ENCODE measurements around the gene NSD1.
"Not testable (repeated sequence)": the region's sequence is repeated elsewhere in the genome, so short reads cannot be mapped to it uniquely, and the experiment has no call there.

Gene NSD1

DNA sequence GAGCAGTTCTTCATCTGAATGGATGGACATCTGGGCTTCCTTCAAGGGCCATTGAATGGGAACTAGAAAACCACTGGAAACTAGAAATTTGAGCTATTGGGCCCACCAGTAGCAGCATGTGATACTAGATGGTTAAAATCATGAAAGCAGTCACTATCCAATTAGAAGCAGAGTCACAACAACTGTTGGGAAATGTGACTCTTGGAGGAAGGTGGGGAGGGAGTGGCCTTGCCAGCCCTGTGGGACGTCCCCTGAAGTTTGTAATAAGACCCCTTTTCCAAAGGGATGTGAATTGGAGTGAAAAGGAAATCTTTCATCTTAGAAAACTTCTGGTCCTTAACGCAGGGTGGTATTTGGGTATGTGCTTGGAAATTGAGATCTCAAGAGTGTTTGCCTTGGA lies 164.3 kb downstream of the NSD1 start:
- DNase-seq = no peak

DNA sequence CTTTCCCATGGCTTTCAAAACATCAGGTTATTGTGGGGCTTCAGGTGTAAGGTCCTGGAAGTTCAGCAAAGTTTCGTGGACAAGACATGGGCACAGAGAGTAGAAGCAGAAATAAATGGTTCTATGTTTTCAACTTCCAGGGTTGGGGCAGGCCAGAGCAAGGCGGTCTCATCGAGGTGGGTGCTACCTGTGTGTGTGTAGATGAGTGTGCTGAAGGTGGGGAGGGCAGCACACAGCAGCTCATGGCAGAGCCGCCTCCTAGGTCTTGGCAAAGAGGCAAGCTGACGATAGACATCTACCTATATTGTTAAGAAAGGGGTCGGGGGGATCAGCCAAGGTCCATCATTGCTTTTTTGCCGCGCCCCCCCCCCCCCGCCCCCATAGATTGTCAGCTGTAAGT lies 166.1 kb downstream of the NSD1 start:
- no peak for DNase-seq

DNA sequence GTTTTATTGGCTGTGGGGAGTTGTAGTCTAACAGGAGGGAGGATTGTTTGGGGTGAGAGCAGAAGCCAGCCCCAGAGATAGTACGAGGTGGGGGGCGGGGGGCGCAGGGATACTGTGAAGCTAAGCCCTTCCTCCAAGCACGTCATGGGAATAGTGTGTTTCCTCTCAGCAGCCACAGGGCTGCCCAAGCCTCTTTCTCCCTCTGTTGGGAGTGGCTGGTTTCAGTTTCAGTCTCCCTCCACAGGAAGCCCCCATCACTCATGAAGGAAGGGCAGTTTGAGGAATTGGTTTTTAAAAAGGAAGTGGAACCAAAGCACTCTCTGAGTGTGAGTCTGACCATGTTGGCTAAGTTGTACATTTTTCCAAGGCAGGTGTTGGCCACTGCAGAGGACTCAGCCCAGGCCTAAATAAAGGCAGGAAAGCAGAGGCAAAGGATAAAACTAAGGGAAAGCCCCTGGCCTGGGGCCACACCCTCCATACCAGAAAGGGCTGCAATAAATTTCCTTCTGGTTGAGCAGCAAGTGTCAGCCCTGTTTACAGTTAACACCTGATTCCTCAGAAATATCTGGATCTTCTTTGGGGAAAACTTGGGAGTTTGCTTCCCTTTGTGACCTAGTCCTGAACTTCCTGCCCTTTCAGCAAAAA lies 166.8 kb downstream of the NSD1 start:
- peak; percentile 82 for DNase-seq

DNA sequence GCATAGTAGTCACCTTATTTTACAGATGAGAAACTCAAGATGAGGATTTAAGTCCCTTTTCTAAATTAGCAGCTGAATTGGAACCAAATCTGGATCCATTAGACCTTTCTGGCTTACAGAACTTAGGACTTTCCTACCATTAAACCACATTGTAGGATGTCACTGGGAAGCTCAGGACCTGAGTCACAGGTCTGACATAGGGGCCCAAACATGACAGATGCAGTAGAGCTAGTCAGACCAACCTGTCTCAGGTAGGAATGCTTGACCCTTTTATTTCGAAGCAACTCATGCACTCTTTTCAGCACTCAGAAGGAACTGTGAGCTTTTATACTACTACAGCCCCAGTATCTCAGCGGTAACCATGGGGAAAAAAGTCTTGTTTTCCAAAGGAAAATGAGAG lies 167.4 kb downstream of the NSD1 start:
- DNase-seq = no peak

DNA sequence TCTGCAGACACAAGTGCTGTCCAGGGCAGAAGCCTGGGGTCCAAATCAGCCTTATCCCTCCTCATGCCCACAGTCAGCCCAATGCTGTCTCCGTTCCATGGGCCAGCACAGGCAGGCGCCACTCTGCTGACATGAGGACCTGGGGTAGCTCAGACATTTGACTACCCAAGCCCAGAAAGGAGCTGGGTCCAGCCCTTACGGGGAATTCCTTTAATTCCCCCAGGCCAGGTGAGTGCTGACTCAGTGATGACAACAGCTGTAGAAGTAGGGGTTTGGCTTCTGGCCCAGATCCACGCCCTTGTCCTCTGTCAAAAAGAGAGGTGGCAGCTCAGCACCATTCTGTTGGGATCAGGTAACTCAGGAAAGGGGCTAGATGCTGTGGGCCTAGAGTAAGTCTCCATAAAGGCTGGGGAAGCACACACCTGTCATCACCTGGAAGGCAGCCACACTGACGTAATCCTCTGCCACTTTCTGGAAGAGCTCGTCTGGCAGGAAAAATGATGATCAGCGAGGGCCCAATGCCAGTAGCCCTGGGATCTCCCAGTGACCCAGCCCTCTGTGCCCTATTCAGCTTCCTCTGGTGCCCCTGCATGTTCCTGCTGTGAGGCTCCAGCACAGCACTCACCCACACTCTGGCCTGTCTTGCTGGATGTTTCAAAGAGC lies 168.1 kb downstream of the NSD1 start:
- no peak for DNase-seq

DNA sequence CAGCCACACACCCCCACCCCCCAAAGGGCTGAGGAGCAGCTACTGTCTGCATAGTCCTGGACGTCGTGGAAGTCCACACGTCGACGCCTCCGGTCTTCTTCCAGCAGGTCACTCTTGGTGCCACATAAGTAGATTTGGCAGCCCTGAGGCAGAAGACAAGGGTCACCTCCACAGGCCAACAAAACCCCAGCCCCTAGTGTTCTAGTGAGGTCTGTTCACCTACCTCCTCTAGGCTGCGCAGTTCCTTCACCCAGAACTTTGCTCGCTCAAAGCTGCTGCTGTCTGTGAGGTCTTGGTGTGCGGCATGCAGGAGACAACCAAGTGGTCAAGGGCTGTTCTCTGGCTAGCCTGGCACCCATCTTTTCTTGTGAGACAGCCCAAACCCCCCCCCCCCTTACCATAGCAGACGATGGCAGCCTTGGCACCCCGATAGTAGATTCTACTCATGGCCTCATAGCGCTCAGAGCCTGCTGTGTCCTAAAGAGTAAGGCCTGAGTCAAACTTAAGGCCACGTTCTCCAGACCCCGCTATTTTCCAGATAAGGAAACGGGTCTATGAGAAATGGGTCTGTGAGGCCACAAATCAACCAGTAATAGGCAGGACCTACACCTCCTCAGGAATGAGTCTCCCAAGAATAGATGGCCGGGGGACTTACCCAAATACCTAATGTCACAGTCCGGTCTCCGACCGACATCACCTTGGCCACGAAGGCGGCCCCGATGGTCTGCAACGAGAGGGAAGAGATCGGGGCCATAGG lies 169.0 kb downstream of the NSD1 start:
- DNase-seq = peak; percentile 33

DNA sequence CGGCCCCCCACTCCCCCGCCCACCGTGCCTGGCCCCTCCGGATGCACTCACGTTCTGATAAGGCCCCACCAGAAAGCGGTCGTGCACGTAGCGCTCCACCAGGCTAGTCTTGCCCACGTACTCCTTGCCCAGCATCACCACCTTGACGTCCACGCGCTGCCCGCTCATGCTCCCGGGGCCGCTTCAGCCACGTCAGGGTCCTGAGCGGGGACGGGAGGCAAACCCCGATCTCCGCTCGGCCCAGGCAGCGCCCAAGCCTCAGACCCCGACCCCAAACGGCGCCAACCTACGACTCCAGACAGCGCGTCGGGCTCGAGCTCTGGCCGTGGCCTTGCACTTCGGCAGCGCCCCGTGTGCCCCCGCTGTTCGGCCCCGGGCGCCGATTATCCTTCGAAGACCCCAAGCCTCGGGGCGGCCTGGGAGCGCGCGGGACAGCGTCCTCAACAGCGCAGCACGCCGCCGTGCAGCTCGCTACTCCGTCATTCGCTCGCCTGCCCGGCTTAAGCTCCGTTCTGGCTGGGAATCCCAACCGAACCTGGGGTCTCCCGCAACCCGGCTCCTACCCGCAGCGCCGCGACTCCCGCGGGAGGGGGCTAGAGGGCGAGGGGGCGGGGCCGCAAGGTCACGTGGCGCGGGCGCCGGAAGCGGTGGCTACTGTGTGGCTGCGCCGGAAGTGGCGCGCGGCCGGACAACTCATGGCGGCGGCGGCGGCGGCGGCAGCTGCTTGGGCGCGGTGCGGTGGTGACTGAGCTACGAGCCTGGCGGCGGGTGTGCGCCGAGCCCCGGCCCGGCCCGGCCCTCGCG lies 169.8 kb downstream of the NSD1 start, which contains the start of the genes PRELID1 and RAB24:
PRELID1 (plus strand) TSS at position 679 of the 804 bp plus-strand sequence. CDS start 187 bp downstream, outside the sequence.
RAB24 (minus strand) TSS at position 599 of the 804 bp plus-strand sequence; CDS start at position 168, 431 bp downstream.
- DNase-seq = peak; percentile 85

DNA sequence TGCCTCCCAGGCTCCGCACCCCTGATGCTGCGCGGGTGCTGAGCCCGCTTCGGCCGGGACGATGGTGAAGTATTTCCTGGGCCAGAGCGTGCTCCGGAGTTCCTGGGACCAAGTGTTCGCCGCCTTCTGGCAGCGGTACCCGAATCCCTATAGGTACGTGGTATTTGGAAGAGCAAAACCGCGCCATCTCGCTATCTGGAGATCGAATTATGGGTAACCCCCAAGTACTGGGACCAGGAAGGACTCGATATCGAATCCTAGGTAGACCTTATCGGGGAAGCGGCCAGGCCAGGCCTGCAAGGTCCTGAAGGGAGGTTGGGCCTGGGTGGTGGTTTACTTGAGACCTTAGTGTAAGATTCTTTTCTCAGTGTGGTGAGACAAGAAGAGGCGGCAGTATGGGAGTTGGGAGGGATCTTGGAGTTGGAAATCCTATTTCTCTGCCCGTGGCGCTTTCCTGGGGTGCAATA lies 170.4 kb downstream of the NSD1 start:
- DNase-seq = peak; percentile 29

DNA sequence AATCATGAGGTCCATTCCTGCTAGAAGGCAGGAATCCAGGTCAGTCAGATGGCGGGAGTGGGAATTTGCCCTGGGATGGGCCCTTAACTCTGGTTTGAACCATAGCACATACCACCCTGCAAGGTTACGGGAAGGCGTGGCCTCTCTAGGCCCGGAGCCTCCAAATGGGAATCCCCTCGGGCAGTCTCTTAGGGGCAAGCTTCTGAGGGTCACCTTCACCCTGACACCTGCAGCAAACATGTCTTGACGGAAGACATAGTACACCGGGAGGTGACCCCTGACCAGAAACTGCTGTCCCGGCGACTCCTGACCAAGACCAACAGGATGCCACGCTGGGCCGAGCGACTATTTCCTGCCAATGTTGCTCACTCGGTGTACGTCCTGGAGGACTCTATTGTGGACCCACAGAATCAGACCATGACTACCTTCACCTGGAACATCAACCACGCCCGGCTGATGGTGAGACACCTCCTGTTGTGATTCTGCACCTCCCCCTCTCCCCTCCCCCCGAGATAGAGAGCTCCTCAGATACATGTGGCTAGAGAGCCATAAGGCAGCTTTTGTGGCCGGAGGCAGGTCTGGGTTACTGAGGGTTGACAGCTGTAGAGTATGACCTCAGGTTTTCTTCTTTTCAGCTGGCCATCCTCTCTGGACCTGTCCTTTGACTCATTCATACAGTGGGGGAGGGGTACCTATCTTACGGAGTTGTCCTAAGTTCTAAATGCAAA lies 171.0 kb downstream of the NSD1 start:
- peak; percentile 38 for DNase-seq

DNA sequence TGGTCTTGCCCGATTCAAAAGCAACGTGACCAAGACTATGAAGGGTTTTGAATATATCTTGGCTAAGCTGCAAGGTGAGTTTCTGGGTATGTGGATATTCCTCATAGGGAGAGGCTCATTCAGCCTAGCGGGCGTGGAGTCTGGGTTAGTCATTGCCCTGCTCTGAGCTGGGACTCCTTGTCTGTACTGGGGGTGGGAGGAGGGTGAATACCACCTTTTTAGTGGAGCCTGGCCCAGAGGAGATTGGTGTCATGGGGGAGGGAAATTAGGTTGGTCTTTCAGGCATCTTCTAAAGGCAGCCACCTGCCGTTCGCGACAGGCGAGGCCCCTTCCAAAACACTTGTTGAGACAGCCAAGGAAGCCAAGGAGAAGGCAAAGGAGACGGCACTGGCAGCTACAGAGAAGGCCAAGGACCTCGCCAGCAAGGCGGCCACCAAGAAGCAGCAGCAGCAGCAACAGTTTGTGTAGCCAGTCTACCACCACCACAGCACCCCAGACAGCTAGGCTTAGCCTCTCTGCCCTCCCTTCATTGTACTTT lies 172.6 kb downstream of the NSD1 start:
- not testable (repeated sequence) for DNase-seq

DNA sequence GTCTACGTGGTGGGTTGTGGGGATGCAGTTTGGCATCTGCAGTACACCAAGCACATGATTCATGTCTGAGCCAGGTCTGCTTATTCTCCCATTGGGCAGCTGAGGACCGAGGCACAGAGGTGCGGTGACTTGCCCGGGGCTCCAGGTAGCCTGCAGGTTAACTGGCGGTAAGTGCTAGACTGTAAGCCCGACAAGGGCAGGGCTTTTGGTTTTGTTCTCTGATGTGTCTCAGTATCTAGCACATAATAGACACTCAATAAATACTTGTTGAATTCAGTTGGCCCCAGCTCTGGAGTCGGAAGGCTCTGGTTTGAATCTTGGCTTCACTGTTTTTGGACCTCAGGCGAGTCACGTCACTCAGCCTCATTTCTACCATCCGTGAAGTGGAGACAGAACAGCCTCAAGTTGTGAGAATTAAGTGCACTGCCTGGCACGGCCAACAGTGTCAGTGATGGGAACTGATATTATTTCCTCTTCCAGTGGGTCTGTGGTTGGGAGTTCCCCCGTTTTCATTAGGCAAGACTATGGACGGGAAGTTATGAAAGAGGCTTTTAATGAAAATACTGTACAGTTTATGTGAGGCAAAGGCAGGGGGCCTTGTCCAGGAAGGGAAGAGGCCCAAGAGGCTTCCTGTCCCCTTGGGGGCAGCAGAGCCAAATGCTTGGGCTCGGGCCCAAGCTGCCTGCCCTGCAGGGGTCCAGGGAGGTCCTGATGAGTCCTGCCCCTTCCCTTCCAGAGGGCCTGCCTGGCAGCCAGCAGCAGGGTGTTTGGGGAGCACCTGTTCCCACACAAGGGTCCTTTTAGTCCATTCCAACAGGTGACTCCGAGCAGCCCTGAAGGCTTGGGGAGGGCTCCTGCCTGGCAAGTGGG lies 173.3 kb downstream of the NSD1 start:
- no peak for DNase-seq

DNA sequence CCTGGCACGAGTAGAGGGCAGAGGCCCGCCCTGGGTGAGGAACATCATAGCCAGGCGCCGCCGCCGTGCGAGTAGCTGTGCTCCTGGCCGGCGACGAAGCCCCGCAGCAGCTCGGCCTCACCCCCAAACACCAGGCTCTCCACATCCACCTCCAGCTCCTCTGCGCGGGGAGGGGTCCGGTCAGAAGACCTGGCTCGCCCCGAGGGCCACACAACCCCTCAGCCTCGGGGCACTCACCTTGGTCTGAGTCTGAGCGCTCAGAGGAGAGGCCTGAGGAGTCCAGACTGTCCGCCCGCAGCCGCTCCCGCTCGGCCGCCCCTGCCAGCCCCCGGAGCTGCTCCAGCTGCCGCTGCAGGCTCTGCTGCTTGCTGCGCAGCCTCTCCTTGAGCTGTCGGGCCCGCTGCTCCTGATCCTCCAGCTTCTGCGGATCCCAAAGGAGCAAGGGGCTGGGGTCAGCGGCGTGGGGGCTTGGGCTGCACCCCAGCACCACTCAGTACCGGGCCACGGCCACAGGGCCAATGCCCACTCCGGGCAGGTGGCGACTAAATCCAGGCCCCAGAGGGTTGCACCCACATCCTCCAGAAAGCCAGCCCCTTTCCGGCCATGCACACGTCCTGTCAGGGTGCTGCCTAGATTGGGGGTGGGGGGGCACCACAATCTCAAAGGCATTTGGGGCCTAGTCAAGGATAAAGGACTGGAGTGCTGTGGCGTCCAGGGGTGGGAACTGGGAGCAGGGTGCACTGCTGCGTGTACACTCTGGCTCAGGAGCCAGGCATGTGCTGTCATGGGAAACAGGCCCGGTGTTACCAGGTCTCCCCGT lies 174.2 kb downstream of the NSD1 start:
- no peak for DNase-seq

DNA sequence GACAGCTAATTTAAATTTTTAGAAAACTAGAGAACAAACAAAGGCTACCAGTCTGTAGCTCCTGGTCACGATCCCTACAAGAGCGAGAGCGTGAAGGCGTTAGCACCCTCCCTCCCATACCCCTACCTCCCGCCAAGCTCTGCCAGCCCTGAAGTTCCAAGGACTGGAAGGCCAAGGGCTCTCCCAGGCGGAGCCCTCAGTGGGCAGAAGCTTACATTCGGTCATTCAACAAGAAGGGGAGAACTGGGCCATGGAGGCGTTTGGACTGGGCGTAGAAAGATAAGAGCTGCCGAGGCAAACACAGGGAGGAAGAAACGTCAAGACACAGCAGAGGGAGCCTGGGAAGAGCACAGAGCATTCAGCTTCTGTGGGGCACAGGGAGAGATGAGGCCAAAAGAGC lies 175.2 kb downstream of the NSD1 start:
- no peak for DNase-seq

DNA sequence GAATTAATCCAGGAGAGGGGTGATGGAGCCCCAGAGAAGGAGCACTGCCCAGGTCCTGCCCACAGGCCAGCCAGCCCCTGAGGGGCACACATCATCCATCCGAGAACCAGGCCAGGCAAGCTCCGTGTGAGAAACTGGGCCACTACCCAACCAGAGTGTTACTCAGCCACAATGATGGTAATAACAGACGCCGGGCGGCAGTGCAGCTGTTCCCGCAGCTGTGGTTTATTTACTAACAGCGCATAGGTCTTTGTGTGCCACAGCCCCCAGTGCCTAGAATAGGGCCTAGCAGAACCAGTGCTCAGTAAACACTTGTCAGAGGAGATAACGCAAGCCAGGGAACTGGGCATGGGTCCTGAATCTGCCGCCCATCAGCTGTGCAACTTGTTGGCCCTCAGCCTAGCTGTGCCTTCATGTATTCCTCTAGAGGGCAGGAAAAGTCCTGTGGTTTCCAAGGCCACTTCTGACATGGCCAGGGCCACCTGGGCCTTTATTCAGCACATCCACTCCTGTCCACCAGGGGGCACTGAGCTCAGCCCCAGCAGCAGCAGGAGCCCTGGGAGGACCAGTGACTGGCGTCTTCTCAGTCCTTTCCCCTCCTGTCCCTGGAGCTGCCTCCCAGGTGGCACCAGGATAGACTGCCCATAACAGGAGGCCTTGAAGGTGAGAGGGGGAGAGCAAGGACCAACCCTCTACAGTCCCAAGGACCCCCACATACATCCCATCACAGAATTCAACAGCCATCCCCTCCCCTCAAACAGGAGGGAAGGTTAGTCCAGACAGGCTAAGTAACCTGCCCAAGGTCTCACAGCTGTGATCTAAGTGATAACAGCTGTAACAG lies 176.0 kb downstream of the NSD1 start:
- DNase-seq = peak; percentile 76

DNA sequence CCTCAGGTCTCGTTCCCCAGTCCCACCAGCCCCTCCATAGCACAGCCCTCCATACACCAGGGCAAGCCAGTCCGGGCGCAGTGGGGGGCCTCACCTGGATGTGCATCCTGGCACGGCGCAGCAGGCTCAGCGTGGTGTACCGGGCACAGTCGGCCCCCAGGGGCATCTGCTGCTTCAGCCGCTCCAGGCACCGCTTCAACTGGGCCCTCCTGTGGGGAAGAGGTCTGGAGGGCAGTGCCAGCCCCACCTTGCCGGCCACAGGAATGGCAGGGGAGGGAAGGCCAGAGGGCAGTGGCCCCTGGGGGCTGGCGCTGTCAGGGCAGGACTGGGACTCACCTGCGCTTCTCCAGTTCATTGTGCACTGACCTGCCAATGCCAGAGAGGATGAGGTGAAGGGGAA lies 176.8 kb downstream of the NSD1 start:
- no peak for DNase-seq

DNA sequence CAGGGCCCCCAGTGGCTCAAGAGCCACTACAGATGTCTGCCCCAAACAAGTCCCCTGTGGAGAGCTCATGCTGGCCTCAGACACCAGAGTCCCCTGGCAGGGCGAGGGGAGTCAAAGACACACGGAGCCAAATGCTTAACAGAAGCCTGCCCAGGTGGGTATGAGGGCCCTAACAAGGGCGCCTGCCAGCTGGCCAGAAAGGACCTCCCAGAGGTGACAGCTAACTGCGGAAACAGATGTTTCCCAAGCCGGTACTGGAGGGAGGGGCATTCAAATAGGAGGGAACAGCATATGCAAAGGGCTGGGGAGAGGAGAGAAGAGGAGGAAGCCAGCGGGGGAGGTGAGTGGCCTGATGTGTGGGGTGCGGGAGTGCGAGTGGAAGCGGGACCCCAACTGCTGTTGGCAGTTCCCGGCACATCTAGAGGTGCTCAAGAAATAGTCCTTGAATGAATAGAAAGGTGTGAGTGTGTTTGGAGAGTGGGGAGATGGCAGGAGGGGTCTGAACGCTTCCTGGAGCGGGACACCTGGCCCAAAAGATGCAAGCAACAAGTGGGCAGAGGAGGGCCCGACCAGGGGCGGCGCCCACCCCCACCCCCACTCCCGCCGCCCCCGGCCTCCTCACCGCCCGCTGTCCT lies 177.3 kb downstream of the NSD1 start:
- DNase-seq = peak; percentile 47

DNA sequence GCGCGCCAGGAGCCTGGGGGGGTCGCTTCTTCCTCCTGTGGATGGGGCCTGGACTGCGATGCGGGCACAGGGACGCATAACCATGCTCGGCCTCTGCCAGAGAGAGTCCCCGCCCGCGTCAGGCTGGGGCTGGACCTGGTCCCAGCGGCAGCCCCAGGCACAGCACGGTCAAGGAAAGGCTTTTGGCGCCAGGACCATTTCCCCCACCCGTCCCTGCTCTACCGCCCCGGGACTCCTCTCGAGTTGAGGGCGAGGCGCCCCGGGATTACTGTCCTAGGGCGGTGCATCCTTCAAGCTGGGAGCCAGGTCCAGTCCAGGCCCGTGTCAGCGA lies 177.8 kb downstream of the NSD1 start:
- peak; percentile 39 for DNase-seq
